ENCODE results near the gene PCBP4. TPM values are rescaled to one million over a fixed set of nuclear protein-coding genes. Genes with fewer than 3 reads are reported as not detected.

The PCBP4 gene
- 7.8 and 10.5 TPM in 2 replicates for total RNA-seq (2014; rRNA removed; shearing (Covaris generic); ENCODE audit: low replicate concordance)

DNA sequence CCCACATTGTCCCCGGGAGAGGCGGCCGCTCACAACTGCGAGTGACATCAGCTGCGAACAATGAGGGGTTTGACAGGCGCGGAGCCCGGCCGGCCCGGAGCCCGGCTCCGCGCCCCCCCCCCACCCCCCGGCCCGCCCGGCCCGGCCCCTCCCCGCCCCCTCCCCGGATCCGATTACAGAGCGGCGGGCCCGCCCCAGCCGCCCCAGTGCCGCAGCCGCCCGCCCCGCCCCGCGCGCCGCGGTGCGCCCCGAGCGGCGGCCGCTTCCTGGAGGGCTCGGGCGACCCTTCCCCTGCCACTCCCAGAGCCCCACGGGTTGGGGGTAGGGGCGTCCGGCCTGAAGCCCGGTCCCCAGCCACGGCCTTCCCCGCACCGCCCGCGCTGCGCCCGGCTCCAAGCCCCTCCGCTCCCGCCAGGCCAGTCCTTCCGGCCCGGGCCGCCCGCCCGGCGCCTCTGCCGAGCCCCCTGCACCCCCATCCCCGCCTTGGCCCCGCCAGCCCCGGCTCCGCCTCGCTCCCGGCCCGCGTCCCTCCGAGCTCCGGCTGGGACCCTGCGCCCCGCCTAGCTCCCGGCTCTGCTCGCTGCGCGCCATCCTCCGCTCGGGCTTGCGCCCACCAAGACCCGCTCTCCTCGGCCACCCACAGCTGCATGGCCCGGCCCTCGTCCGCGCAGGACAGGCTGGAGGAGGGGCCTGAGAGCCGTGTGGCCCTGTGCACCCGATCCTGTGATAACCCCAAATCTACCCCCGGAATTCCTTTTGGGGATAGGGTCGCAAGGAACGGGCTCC, at the start of gene PCBP4:
TSS of gene PCBP4 (minus strand) at position 71 of the 786 bp plus-strand sequence. CDS start 6,214 bp downstream, outside the sequence.
- in situ Hi-C loops (cut with HindIII; ENCODE audit: low pct_unique_long_range_greater_than_20kb, low sequenced_read_pairs): no loop called here
- DNase-seq (ENCODE audit: low read depth): no peak

DNA sequence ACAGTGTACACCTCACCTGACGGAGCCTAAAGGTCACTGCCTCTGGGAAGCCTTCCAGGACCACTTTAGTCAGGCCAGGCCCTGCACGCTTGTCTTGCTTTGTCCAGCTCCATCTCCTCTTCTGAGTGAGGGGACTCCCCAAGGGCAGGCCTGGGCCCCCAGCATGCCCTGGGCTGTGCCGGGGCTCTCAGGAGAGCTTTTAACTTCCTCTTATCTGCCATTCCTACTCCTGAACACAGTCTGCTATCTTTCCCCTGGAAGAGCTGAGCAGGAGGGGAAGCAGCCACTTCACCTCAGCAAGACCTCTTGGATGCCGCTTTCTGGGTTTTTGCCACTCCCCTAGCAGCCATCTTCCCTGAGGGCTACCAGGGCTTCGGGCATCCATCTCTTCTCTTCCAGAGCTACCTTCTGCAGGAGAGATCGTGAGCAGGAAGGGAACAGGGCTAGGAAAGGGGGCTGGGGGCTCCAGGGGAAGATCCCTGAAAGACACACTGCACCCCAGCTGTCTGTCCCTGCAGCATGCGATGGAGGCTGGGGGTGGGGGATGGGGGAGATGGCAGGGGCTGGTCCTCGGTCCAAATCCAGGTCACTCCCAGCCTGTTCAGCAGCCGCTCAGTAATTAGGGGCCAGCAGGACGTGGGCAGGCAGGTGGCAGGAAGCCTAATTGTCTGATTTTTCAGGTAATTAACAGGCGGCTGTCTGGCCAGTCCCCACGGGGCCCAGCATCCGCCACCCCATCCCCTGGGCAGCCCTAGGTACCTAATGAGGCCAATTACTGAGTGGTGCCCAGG, 48.4 kb upstream of the PCBP4 start:
- no peak for DNase-seq (ENCODE audit: low read depth)
- in situ Hi-C loops (cut with HindIII; ENCODE audit: low pct_unique_long_range_greater_than_20kb, low sequenced_read_pairs): no loop called here

DNA sequence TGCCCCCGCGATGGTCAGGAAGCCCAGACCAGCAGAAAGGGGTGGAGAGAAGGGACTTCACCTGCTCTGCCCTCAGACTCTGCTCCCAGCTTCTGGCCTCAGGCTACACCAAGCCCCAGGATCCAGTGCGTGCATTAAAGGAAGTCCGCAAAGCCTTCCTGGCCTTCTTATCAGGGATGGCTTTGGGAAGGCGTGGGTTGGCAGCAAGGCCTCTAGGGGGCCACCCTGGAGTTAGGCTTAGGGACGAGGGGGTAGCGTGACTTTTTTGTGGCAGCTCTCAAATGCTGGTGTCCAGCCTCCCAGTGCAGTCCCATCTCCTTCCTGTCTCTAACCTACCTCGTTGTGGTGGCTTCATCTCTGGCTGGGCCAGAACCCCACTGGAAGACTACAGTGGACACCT, 47.4 kb upstream of the PCBP4 start:
- no peak for DNase-seq (ENCODE audit: low read depth)
- in situ Hi-C loops (cut with HindIII; ENCODE audit: low pct_unique_long_range_greater_than_20kb, low sequenced_read_pairs): no loop called here

DNA sequence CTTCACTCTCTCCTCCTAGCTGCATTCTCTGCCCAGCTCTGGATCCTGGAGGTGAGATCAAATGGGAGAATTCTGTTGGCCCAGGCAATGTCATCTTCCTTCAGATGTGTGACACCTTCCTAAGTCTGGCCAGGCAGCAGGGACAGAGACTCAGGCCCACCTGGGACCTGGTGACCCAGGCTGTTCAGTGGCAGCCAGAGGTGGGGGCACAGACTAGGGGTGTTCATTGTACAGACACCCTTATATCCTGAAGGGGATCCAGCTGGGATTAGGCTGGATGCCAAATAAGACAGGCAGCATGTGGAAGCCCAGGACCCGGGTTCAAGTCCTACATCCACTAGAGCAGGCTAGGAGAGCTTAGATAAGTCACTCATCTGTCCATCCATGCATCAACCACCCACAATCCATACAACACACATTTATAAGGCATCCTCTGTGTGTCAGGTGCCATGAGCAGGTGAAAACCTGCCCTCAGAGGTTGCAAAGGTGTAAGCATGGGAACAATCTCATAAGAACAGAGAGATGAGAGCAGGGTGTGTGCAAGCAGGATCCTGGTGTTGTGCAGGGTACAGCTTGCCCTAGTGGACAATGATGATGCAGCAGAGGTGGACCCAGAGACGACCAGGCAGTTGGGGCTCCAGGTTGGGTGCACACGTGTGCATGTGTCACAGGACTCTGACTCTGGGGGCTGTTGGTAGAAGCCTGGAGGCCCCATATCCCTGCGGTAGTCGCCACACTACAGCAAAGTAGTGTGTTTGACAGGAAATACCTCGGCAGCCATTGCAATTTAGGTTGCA, 46.7 kb upstream of the PCBP4 start:
- DNase-seq (ENCODE audit: low read depth): no peak
- in situ Hi-C loops (cut with HindIII; ENCODE audit: low pct_unique_long_range_greater_than_20kb, low sequenced_read_pairs): no loop called here

DNA sequence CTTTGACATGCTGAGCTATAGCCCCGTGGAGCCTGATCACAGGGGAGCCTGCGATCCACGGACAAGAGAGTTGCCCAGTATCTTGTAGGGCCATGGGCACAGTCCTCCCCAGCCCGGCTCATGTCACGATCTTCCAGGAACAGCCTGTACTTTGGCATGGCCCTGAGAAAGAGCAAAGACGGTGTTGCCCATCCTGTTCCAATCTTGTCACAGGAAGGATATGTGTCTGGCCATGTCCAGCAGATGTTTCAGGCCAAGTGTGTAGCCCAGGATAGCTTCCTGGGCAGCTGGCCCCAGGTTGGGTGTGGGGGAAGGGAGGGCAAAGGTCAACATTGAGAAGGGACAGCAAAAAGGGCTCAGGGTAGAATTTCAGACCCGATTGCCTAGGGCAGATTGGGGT, 45.4 kb upstream of the PCBP4 start:
- in situ Hi-C loops (cut with HindIII; ENCODE audit: low pct_unique_long_range_greater_than_20kb, low sequenced_read_pairs): no loop called here
- DNase-seq (ENCODE audit: low read depth): no peak

DNA sequence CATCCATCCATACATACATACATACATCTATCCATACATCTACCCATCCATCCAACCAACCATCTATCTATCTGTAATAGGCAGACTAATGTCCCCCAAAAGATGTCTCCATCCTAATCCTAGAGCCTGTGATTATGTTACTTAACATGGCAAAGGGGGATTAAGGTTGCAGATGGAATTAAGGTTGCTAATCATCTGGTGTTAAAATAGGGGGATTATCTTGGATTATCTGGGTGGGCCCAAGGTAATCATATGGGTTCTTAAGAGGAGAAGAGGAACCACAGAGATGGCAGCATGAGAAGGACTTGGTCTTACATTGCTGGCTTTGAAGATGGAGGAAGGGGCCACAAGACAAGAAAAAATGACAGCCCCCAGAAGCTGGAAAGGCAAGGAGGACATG, 43.2 kb upstream of the PCBP4 start:
- DNase-seq (ENCODE audit: low read depth): no peak
- in situ Hi-C loops (cut with HindIII; ENCODE audit: low pct_unique_long_range_greater_than_20kb, low sequenced_read_pairs): no loop called here

DNA sequence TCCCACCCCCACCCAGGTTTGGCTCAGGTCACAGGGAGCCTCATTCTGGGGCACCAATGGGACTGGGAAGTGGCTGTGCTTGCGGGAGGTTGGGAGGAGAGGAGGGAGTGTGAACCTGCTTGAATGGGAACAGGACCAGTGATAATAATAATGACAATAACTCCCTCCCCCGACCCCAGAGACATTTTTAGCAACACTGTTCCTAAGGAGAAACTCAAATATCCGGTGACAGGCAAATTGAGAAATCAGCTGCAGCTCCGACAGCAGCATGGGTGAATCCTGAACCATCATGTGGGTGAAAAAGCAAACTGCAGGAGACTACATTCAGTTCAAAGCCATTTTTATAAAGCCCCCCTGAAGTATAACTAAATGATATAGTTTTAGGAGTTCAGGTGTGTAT, 40.0 kb upstream of the PCBP4 start:
- DNase-seq (ENCODE audit: low read depth): no peak
- in situ Hi-C loops (cut with HindIII; ENCODE audit: low pct_unique_long_range_greater_than_20kb, low sequenced_read_pairs): no loop called here

DNA sequence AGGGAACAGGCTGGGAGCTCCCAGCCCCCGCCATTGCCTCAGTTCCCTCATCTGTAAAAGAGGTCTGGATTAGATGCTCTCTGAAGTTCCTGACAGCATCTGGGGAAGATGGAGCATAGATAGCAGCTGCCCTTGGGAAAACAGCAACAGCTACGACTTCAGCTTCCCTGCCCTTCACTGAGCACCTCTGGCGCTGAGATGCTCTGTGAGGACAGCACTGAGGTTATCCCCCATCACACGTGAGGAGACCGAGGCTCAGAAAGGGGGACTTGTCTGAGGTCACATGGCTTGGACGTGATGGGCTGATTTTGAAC, 39.5 kb upstream of the PCBP4 start:
- in situ Hi-C loops (cut with HindIII; ENCODE audit: low pct_unique_long_range_greater_than_20kb, low sequenced_read_pairs): no loop called here
- DNase-seq (ENCODE audit: low read depth): no peak

DNA sequence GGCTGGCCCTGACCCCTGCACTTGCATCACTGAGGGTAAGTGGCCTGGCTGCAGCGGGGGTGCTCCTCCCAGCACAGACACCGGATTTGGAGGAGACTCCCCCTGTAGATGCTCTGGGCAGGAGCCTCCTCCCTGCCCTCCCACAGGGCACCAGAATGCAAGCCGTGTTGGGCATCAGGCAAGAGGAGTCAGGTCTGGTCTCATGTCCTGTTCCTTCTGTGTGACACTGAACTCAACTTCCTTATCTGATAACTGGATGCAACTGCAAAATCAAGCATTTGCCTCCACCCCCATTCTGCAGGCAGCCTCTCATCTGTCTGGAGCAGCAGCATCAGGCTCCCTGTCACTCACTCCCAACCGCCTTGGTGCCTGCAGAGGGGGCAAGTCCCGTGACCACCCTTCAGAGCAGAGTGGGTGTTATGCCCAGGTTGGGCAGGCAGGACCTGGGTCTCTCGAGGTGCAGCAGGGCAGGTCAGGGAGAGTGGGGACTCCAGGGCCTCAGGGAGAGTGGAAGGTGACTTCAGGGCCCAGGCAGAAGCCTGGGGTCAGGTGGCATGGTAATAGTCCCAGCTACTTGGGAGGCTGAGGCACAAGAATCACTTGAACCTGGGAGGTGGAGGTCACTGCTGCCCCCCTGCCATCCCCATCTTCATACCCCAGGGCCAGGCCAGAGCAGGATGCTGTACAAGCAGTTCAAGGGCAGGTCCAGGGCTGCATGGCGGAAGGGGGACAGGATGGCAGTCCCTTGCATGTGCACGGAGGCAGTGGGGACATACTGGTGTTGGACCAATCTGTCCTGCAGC, 39.0 kb upstream of the PCBP4 start:
- DNase-seq (ENCODE audit: low read depth): no peak

DNA sequence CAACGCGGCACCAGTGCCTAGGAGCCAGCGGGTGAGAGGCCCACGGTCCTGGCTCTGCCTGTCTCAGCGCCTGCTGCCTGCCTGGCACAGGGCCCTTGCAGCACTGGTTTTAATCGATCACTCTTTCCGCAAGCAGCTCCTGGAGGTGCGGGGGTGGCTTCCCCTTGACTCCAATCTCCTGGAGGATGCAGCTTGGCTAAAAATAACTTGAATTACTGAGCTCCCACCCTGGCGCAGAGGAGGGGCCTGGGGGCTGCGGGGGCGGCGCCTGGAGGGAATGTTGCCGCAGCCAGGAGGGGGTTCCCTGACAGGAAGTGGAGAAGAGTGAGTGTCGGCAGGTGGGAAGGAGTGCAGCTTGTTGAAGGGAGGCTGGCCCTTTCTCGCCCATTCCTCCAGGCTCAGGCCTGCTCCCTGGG, 38.3 kb upstream of the PCBP4 start:
- no peak for DNase-seq (ENCODE audit: low read depth)
- in situ Hi-C loops (cut with HindIII; ENCODE audit: low pct_unique_long_range_greater_than_20kb, low sequenced_read_pairs): no loop called here

More for the DNA sequence above, 39.0 kb upstream of the PCBP4 start:
- in situ Hi-C loops (cut with HindIII; ENCODE audit: low pct_unique_long_range_greater_than_20kb, low sequenced_read_pairs): no loop called here

DNA sequence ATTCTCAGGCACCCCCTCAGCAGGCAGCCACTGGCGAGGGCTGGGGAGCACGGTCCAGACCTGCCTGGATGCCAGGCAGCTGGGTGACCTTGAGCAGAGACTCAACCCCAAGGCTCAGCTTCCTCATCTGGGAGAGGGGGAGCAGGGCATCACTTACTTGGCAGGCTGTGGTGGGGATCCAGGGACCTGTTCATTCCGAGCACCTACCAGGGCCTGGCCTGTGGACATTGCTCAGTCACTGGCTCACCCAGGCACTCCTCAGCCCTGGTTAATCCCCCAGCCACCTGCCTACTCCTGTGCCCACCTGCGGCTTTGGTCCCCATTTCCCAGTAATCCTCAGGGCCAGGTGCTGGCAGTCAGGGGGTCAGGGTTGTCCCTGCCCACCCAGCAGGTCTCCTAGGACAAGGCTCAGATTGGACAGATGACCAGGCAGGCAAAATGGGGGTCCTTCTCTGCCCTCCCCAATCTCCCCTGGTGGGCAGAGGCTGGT, 37.7 kb upstream of the PCBP4 start:
- in situ Hi-C loops (cut with HindIII; ENCODE audit: low pct_unique_long_range_greater_than_20kb, low sequenced_read_pairs): no loop called here
- no peak for DNase-seq (ENCODE audit: low read depth)

DNA sequence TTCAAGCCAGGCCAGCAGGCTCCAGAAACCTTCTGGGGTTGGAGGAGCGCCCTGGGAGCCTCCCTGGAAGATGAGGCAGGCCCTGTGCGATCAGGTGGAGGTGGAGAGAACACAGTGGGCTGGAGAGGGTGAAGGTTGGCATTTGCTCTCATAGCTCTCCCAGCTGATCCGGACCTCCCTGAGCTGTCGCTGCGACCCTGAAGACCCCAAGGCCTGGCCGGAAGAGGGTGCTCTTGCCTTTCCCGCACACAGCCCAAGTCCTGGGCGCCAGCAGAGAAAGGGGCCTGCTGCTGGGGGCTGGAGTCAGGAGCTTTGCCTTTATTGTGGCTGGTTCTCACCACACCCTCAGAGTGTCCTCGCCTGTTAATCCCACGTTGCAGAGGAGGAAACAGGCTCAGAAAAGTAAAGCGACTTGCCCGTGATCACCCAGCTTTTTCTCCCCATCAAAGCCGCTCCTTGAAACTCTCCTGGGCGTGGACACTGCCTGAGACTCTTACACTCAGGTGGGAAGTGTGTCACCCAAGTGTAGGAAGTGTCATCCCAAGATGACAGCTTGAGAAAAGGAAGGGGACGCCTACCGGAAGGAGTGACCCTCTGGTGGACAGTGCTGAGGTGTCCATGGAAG, 37.0 kb upstream of the PCBP4 start:
- no peak for DNase-seq (ENCODE audit: low read depth)
- in situ Hi-C loops (cut with HindIII; ENCODE audit: low pct_unique_long_range_greater_than_20kb, low sequenced_read_pairs): no loop called here

DNA sequence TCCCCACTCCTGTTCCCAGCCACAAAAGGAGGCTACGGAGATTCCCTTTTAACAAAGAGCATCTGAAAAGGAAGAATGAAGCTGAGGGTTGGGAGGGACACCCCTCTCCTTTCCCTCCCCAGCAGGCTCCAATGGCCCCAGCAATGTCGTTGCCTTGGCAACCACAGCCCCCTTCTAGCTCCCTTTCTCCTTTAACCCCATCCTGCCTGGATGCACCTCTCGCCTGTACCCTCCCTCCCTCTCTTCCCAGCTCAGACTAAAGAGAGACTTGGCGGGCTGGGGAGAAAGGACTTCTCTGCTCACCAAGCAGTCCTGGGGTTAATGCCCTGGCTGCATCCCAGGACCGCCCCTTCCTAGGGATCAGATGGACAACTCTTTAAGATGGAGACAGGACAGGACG, 35.5 kb upstream of the PCBP4 start:
- DNase-seq (ENCODE audit: low read depth): no peak
- in situ Hi-C loops (cut with HindIII; ENCODE audit: low pct_unique_long_range_greater_than_20kb, low sequenced_read_pairs): no loop called here

DNA sequence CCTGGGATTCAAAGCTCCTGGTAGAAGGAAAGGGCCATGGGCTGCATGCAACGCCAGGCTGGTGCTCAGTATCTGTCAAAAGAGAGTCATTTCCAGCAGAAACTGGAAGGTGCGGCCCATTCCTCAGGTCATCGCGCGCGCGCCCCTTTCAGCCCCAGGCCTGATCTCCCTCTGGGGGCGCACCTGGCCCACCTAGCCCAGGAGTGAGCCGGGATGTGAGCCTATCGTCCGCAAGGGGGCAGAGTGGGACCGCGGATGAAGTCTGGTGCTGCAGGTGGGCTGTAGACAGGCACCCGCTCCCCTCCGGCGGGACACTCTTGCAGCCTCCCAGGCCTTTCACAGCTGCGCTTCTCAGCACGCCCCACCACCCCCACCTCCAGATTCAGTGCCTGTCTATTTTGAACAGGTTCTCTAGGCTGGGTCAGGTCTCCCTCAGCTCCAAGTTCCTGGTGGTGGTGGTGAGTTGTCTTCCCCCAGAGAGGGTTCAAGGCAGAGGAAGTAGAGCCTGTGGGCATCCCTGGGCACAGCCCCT, 34.3 kb upstream of the PCBP4 start:
- DNase-seq (ENCODE audit: low read depth): peak; percentile 48
- in situ Hi-C loops (cut with HindIII; ENCODE audit: low pct_unique_long_range_greater_than_20kb, low sequenced_read_pairs): no loop called here

DNA sequence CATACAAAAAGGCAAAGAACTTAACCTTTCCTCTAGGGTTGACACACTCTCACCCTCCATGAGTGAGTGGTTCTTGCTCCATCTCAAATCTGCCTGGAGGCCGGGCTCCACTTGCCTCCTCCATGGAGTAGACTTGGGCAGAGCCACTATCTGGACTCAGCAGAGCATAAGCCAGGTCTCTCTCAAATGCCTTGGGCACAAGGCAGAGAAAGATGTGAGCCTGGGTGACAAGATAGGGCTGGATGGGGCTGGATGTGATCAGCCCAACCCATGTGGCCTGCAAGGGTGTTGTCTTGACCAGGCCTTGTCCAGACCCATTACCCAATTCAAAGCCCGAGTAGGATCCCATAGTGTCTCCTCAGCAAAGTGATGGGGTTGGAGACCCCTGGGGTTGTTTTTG, 32.6 kb upstream of the PCBP4 start:
- no peak for DNase-seq (ENCODE audit: low read depth)
- in situ Hi-C loops (cut with HindIII; ENCODE audit: low pct_unique_long_range_greater_than_20kb, low sequenced_read_pairs): no loop called here

DNA sequence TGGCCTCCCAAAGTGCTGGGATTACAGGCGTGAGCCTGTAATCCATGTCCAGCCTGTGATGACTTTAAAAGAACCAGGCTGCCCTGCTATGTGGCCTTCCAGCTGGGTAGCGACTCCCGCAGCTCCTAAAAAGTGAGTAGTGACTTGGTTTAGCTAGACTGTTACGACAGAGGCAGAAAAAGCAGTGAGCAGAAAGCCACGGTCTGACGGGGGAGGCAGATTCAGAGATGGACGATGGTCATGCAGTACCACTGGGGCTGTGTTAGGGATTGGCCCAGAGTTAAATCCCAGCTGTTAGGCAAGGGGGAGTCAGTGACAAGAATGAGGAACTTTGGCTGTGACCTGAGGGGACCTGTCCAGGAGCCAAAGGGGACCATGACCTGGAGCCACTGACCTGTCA, 31.5 kb upstream of the PCBP4 start:
- DNase-seq (ENCODE audit: low read depth): no peak
- in situ Hi-C loops (cut with HindIII; ENCODE audit: low pct_unique_long_range_greater_than_20kb, low sequenced_read_pairs): no loop called here

DNA sequence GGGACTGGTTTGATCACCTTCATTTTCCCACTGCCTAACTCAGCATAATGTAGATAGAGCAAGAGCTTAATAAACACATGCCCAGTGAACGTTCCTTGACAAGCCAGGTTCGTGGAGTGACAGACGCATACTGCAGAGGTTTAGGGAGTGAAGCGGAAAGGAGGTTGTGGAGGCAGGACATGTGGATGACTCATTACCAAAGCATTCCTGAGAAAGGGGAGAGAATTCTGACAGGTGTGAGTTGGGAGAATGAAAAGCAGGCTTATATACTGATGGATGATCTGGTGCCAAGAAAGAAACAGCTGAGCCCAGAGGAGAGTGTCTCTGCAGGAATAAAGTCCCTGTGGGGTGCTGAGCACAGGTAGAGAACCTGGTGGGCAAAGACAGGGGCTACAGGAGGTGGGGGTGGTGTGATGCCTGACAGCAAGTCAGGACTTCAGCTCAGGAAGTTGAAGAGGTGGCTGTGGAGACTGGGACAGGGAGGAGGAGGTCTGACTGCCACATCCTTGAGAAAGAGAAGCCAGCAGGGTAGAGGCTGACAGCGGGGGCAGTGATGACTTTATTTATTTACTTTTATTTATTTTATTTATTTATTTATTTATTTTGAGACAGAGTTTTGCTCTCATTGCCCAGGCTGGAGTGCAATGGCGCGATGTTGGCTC, 30.8 kb upstream of the PCBP4 start:
- in situ Hi-C loops (cut with HindIII; ENCODE audit: low pct_unique_long_range_greater_than_20kb, low sequenced_read_pairs): no loop called here
- peak; percentile 46 for DNase-seq (ENCODE audit: low read depth)
